ENCODE results near the gene CEP55.
"Not testable (repeated sequence)": the region's sequence is repeated elsewhere in the genome, so short reads cannot be mapped to it uniquely, and the experiment has no call there.

CEP55 gene

DNA sequence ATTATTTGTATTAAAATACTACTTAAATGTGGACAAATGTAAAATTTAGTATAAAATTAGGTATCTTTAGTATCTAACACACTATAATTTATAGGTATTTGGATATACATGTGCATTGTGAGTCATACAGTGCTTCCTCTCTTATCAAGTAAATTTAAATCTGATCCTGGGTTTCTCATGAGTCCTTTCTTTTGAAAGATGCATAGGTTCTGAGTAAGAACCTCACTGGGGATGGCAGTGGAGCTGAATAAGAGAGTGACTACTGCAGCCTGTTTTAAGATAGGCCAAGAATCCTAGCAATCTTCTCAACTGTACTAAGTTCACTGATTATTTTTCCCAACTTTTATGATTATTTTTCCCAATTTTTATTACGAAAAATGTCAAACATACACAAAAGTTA, 16.2 kb downstream of the CEP55 start:
- Histone ChIP-seq H3K9me3 (ENCODE audit: control insufficient read depth, low read length) (peaks cover 1% of the 10 kb centered on the region), H3K27ac (ENCODE audit: low read depth, low read length, severe bottlenecking) (no peak overlapping the region), H3K36me3 (ENCODE audit: control insufficient read depth, insufficient read depth, low read length) (peaks cover 70% of the 10 kb centered on the region), H3K4me1 (ENCODE audit: control insufficient read depth, insufficient read depth, low read length, poor library complexity, severe bottlenecking) (no peaks in the 10 kb centered on the region), H3K4me3 (ENCODE audit: extremely low read depth, insufficient read depth, low read length, poor library complexity, severe bottlenecking) (no peak overlapping the region)
- WGBS, 2 experiments (ENCODE audit: insufficient coverage in 2 of 2) = 100% methylated on average over 1 of the region's 1 CpG

GRCh38 chr10:93513091-93513490, 16.7 kb downstream of the CEP55 start:
- H3K27ac ChIP-seq (ENCODE audit: low read depth, low read length, severe bottlenecking) = no peak overlapping the region
- H3K36me3 ChIP-seq (ENCODE audit: control insufficient read depth, insufficient read depth, low read length) = peaks cover 70% of the 10 kb centered on the region
- H3K9me3 ChIP-seq (ENCODE audit: control insufficient read depth, low read length) = peaks cover 4% of the 10 kb centered on the region
- no CpG with 5 or more reads among the region's 1 CpG for WGBS, 2 experiments (ENCODE audit: insufficient coverage in 2 of 2)
- no peaks in the 10 kb centered on the region for H3K4me1 ChIP-seq (ENCODE audit: control insufficient read depth, insufficient read depth, low read length, poor library complexity, severe bottlenecking)
- H3K4me3 ChIP-seq (ENCODE audit: extremely low read depth, insufficient read depth, low read length, poor library complexity, severe bottlenecking) = no peak overlapping the region

DNA sequence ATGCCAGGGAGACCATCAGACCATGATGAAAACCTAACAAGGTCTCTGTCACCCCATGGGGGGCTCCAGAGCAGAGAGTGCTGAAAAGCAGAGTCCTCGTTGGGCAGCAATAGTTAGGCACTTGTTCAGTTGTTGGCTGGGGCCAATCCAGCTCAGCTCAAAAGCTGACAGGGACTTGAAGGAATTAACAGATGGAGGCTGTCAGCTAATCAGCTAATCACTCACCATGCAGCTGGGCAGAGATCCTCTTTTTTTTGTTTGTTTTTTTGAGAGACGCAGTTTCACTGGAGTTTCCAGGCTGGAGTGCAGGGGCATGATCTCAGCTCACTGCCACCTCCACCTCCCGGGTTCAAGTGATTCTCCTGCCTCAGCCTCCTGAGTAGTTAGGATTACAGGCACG, 18.1 kb downstream of the CEP55 start:
- Histone ChIP-seq H3K27ac (ENCODE audit: low read depth, low read length, severe bottlenecking) (no peak overlapping the region), H3K9me3 (ENCODE audit: control insufficient read depth, low read length) (peaks cover 4% of the 10 kb centered on the region), H3K4me3 (ENCODE audit: extremely low read depth, insufficient read depth, low read length, poor library complexity, severe bottlenecking) (no peak overlapping the region), H3K36me3 (ENCODE audit: control insufficient read depth, insufficient read depth, low read length) (peaks cover 72% of the 10 kb centered on the region), H3K4me1 (ENCODE audit: control insufficient read depth, insufficient read depth, low read length, poor library complexity, severe bottlenecking) (no peaks in the 10 kb centered on the region)
- WGBS, 2 experiments (ENCODE audit: insufficient coverage in 2 of 2) = 92% methylated on average over 2 of the region's 4 CpGs

DNA sequence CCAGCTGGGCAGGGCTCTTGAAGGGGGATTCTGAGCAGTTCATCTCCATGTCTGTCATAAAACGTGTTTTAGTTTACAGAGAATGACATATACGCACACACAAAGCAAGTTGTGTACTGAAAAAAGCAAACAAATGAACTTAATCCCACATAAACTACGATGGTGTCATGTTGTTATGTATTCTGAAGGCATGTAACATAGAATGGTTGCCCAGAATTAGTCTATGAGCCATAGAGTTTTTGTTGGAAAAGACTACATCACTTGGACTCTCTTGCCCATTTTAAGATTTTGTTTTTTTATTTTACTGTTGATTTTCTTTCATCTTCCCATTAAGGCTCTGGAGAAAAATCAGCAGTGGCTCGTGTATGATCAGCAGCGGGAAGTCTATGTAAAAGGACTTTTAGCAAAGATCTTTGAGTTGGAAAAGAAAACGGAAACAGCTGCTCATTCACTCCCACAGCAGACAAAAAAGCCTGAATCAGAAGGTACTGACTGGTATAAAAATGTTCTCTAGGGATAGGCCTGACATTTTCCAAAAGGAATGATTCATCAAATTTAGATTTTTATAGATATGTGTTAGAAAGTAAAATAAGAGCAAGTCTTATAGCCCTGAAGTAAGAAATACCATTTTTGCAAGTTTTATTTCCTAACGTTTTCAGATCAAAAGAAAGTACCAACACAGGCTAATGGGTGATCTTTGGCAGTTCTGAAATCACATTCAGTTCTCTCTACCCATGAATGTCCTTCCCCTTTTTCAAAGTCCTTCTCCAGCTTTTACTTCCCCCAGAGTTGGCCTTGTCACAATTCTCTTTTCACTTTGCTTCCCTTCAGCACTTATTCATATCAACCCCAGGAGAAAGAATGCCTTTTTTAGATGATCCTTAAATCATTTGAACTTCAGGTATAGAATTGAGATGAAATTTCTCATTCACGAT, 18.9 kb downstream of the CEP55 start:
- WGBS, 2 experiments (ENCODE audit: insufficient coverage in 2 of 2) = 83 to 87% methylated on average over 1 to 5 of the region's 8 CpGs
- H3K4me3 ChIP-seq (ENCODE audit: extremely low read depth, insufficient read depth, low read length, poor library complexity, severe bottlenecking) = no peak overlapping the region
- no peaks in the 10 kb centered on the region for H3K4me1 ChIP-seq (ENCODE audit: control insufficient read depth, insufficient read depth, low read length, poor library complexity, severe bottlenecking)
- peaks cover 75% of the 10 kb centered on the region for H3K36me3 ChIP-seq (ENCODE audit: control insufficient read depth, insufficient read depth, low read length)
- no peak overlapping the region for H3K27ac ChIP-seq (ENCODE audit: low read depth, low read length, severe bottlenecking)
- peaks cover 9% of the 10 kb centered on the region for H3K9me3 ChIP-seq (ENCODE audit: control insufficient read depth, low read length)

GRCh38 chr10:93516006-93516380, 19.6 kb downstream of the CEP55 start:
- WGBS, 2 experiments (ENCODE audit: insufficient coverage in 2 of 2) = no CpG with 5 or more reads among the region's 1 CpG
- Histone ChIP-seq H3K36me3 (ENCODE audit: control insufficient read depth, insufficient read depth, low read length) (peaks cover 76% of the 10 kb centered on the region), H3K4me3 (ENCODE audit: extremely low read depth, insufficient read depth, low read length, poor library complexity, severe bottlenecking) (no peak overlapping the region), H3K4me1 (ENCODE audit: control insufficient read depth, insufficient read depth, low read length, poor library complexity, severe bottlenecking) (no peaks in the 10 kb centered on the region), H3K9me3 (ENCODE audit: control insufficient read depth, low read length) (peaks cover 11% of the 10 kb centered on the region), H3K27ac (ENCODE audit: low read depth, low read length, severe bottlenecking) (no peak overlapping the region)

- H3K4me1 ChIP-seq (ENCODE audit: control insufficient read depth, insufficient read depth, low read length, poor library complexity, severe bottlenecking) = no peaks in the 10 kb centered on the region
- peaks cover 78% of the 10 kb centered on the region for H3K36me3 ChIP-seq (ENCODE audit: control insufficient read depth, insufficient read depth, low read length)
- no peak overlapping the region for H3K4me3 ChIP-seq (ENCODE audit: extremely low read depth, insufficient read depth, low read length, poor library complexity, severe bottlenecking)
- peaks cover 13% of the 10 kb centered on the region for H3K9me3 ChIP-seq (ENCODE audit: control insufficient read depth, low read length)
- WGBS, 2 experiments (ENCODE audit: insufficient coverage in 2 of 2) = 96 to 100% methylated on average over 2 to 4 of the region's 4 CpGs
- H3K27ac ChIP-seq (ENCODE audit: low read depth, low read length, severe bottlenecking) = no peak overlapping the region
These were observed 22.1 kb downstream of the CEP55 start for GRCh38 chr10:93518531-93518930.

DNA sequence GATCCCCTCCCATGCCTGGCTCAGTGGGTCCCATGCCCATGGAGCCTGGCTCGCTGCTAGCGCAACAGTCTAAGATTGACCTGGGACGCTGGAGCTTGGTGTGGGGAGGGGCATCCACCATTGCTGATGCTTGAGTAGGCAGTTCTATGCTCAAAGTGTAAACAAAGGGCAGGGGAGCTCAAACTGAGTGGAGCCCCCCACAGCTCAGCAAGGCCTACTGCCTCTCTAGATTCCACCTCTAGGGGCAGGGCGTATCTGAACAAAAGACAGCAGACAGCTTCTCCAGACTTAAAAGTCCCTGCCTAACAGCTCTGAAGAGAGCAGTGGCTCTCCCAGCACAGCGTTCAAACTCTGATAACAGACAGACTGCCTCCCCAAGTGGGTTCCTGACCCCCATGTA, 38.9 kb downstream of the CEP55 start:
- H3K36me3 ChIP-seq (ENCODE audit: control insufficient read depth, insufficient read depth, low read length) = no peaks in the 10 kb centered on the region
- no peak overlapping the region for H3K4me3 ChIP-seq (ENCODE audit: extremely low read depth, insufficient read depth, low read length, poor library complexity, severe bottlenecking)
- H3K9me3 ChIP-seq (ENCODE audit: control insufficient read depth, low read length) = no peaks in the 10 kb centered on the region
- WGBS, 2 experiments (ENCODE audit: insufficient coverage in 2 of 2) = 92 to 94% methylated on average over 4 to 5 of the region's 5 CpGs
- H3K27ac ChIP-seq (ENCODE audit: low read depth, low read length, severe bottlenecking) = no peak overlapping the region
- no peaks in the 10 kb centered on the region for H3K4me1 ChIP-seq (ENCODE audit: control insufficient read depth, insufficient read depth, low read length, poor library complexity, severe bottlenecking)

DNA sequence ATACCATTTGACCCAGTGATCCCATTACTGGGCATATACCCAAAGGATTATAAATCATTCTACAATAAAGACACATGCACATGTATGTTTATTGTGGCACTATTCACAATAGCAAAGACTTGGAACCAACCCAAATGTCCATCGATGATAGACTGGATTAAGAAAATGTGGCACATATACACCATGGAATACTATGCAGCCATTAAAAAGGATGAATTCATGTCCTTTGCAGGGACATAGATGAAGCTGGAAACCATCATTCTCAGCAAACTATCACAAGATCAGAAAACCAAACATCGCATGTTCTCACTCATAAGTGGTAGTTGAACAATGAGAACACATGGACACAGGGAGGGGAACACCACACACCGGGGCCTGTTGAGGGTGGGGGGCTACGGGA, 44.5 kb downstream of the CEP55 start:
- not testable (repeated sequence) for H3K9me3 ChIP-seq (ENCODE audit: control insufficient read depth, low read length); H3K27ac ChIP-seq (ENCODE audit: low read depth, low read length, severe bottlenecking); H3K4me1 ChIP-seq (ENCODE audit: control insufficient read depth, insufficient read depth, low read length, poor library complexity, severe bottlenecking); H3K36me3 ChIP-seq (ENCODE audit: control insufficient read depth, insufficient read depth, low read length); H3K4me3 ChIP-seq (ENCODE audit: extremely low read depth, insufficient read depth, low read length, poor library complexity, severe bottlenecking)
- WGBS, 2 experiments (ENCODE audit: insufficient coverage in 2 of 2) = 80% methylated on average over 1 of the region's 4 CpGs; no CpG with 5 or more reads in 1 of the 2 experiments

- Histone ChIP-seq H3K36me3 (ENCODE audit: control insufficient read depth, insufficient read depth, low read length) (no peaks in the 10 kb centered on the region), H3K4me3 (ENCODE audit: extremely low read depth, insufficient read depth, low read length, poor library complexity, severe bottlenecking) (no peak overlapping the region), H3K4me1 (ENCODE audit: control insufficient read depth, insufficient read depth, low read length, poor library complexity, severe bottlenecking) (no peaks in the 10 kb centered on the region), H3K27ac (ENCODE audit: low read depth, low read length, severe bottlenecking) (no peak overlapping the region), H3K9me3 (ENCODE audit: control insufficient read depth, low read length) (no peaks in the 10 kb centered on the region)
- 55 to 68% methylated on average over 17 to 22 of the region's 23 CpGs for WGBS, 2 experiments (ENCODE audit: insufficient coverage in 2 of 2)
These were observed 45.3 kb downstream of the CEP55 start for GRCh38 chr10:93541402-93542357.

DNA sequence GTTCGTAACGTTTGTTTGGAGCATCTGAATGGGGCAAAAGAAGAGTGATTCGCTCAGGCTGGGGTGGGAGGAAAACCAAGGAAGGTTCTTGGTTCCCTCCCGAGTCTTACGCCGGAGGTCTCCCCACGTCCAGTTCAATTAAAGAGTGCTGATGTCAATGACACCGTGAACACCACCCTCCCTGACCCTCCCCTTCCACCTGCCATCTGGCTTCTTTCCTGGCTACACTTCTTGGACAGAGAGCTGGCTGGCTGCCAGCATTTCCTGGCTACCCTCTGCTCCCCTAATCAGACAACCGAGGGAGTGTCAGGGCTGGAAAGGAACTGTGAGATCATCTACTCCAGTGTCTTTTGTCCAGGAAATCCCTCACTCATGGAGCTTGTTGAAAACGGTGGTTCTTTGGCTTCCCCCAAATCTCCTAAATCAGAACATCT, 46.0 kb downstream of the CEP55 start:
- Histone ChIP-seq H3K4me3 (ENCODE audit: extremely low read depth, insufficient read depth, low read length, poor library complexity, severe bottlenecking) (no peak overlapping the region), H3K4me1 (ENCODE audit: control insufficient read depth, insufficient read depth, low read length, poor library complexity, severe bottlenecking) (no peaks in the 10 kb centered on the region), H3K27ac (ENCODE audit: low read depth, low read length, severe bottlenecking) (no peak overlapping the region), H3K9me3 (ENCODE audit: control insufficient read depth, low read length) (no peaks in the 10 kb centered on the region), H3K36me3 (ENCODE audit: control insufficient read depth, insufficient read depth, low read length) (no peaks in the 10 kb centered on the region)
- WGBS, 2 experiments (ENCODE audit: insufficient coverage in 2 of 2) = 70 to 72% methylated on average over 5 to 8 of the region's 10 CpGs

Measured in mesodermal cell (in vitro differentiated cells).